K562 (cell line): ENCODE results near the gene TMEM273. TPM values are rescaled to one million over a fixed set of nuclear protein-coding genes. Genes with fewer than 3 reads are reported as not detected.

ENCODE experiments used
- ARHGAP35 ChIP-seq: fragments of 450-650 bp; IDR thresholded peaks from 2 replicates; pipeline ENCODE4 v1.6.1; 2018; ENCODE audit not compliant: partially characterized antibody
- CC2D1A ChIP-seq: fragments of 450-650 bp; IDR thresholded peaks from 2 replicates; pipeline ENCODE4 v1.6.1; 2017; ENCODE audit warnings: mild to moderate bottlenecking
- CREM ChIP-seq: IDR thresholded peaks from 2 replicates; pipeline ENCODE4 v1.6.1; 2014; ENCODE audit warnings: antibody characterized with exemption, low read depth
- HIVEP1 ChIP-seq: fragments of 250-450 bp; sonication (Bioruptor Pico); IDR thresholded peaks from 2 replicates; pipeline ENCODE4 v1.4.0; 2020; ENCODE audit warnings: mild to moderate bottlenecking
- HLTF ChIP-seq: fragments of 450-650 bp; IDR thresholded peaks from 2 replicates; pipeline ENCODE4 v1.6.1; 2016
- HMG20A ChIP-seq: fragments of 450-650 bp; formaldehyde crosslinking; conservative IDR thresholded peaks from 2 replicates; pipeline ENCODE4 v1.4.0; 2020; ENCODE audit warnings: mild to moderate bottlenecking, mixed read lengths
- IFI16 ChIP-seq: fragments of 250-450 bp; sonication (Bioruptor Pico); IDR thresholded peaks from 2 replicates; pipeline ENCODE4 v2.1.2; 2022; ENCODE audit warnings: mild to moderate bottlenecking, inconsistent platforms
- KLF6 ChIP-seq: fragments of 250-450 bp; sonication (Bioruptor Pico); IDR thresholded peaks from 2 replicates; pipeline ENCODE4 v1.4.0; 2020; ENCODE audit warnings: mild to moderate bottlenecking, moderate library complexity, borderline replicate concordance
- MTA1 ChIP-seq: fragments of 450-650 bp; IDR thresholded peaks from 2 replicates; pipeline ENCODE4 v1.6.1; 2017; ENCODE audit warnings: borderline replicate concordance
- NONO ChIP-seq, 2 experiments: fragments of 200-400 bp in 1 of 2; fragments of 450-650 bp in 1 of 2; formaldehyde crosslinking in 1 of 2; IDR thresholded peaks; 2 replicates each; pipeline ENCODE4 v1.6.1; 2017; ENCODE audit warnings: low read depth in 2 of 2, mild to moderate bottlenecking in 2 of 2, moderate library complexity in 2 of 2, low read length in 1 of 2
- NRF1 ChIP-seq, 2 experiments: fragments of 450-650 bp; IDR thresholded peaks in 1 of 2; conservative IDR thresholded peaks in 1 of 2; 2 replicates each; pipeline ENCODE4 v1.6.1; 2014; ENCODE audit warnings: mild to moderate bottlenecking in 2 of 2
- PTTG1 ChIP-seq: fragments of 450-650 bp; IDR thresholded peaks from 2 replicates; pipeline ENCODE4 v1.6.1; 2016; ENCODE audit warnings: low read depth, mild to moderate bottlenecking, missing genetic modification characterization, missing compliant biosample characterization
- SAFB ChIP-seq: fragments of 200-400 bp; formaldehyde crosslinking; IDR thresholded peaks from 2 replicates; pipeline ENCODE4 v1.6.1; 2017; ENCODE audit warnings: low read depth, low read length, borderline replicate concordance
- SP1 ChIP-seq: sonication (generic); formaldehyde crosslinking; IDR thresholded peaks from 2 replicates; pipeline ENCODE4 v1.8.1; 2022; ENCODE audit warnings: mild to moderate bottlenecking, missing genetic modification reagents
- SREBF1 ChIP-seq: fragments of 150-350 bp; IDR thresholded peaks from 2 replicates; pipeline ENCODE4 v1.6.1; 2014; ENCODE audit warnings: antibody characterized with exemption, low read depth, low read length, borderline replicate concordance
- STAT5B ChIP-seq: fragments of 250-450 bp; sonication (Bioruptor Pico); IDR thresholded peaks from 2 replicates; pipeline ENCODE4 v1.8.0; 2021; ENCODE audit warnings: mild to moderate bottlenecking, inconsistent platforms
- TAF9B ChIP-seq: fragments of 450-650 bp; IDR thresholded peaks from 2 replicates; pipeline ENCODE4 v1.6.1; 2018; ENCODE audit warnings: mild to moderate bottlenecking; ENCODE audit not compliant: partially characterized antibody
- WHSC1 ChIP-seq: IDR thresholded peaks from one replicate; pipeline ENCODE4 v1.6.1; 2012; ENCODE audit warnings: low read length, control low read depth, inconsistent platforms
- ZBTB7A ChIP-seq: IDR thresholded peaks from 2 replicates; pipeline ENCODE4 v1.6.1; 2011; ENCODE audit warnings: low read depth, mild to moderate bottlenecking, low read length, moderate library complexity, borderline replicate concordance; ENCODE audit not compliant: control insufficient read depth
- ZNF165 ChIP-seq: fragments of 250-450 bp; sonication (Bioruptor Pico); IDR thresholded peaks from 2 replicates; pipeline ENCODE4 v1.4.0; 2020; ENCODE audit warnings: borderline replicate concordance
- ZNF274 ChIP-seq: IDR thresholded peaks from 2 replicates; pipeline ENCODE4 v1.6.1; 2011; ENCODE audit warnings: low read depth, mild to moderate bottlenecking, low read length, moderate library complexity, borderline replicate concordance
- ZNF280A ChIP-seq: fragments of 450-650 bp; IDR thresholded peaks from 2 replicates; pipeline ENCODE4 v1.6.1; 2018; ENCODE audit warnings: mild to moderate bottlenecking, low read depth; ENCODE audit not compliant: partially characterized antibody
- ZNF668 ChIP-seq: fragments of 250-450 bp; sonication (Bioruptor Pico); IDR thresholded peaks from 2 replicates; pipeline ENCODE4 v1.8.0; 2022; ENCODE audit warnings: mild to moderate bottlenecking, inconsistent platforms
- ZNF699 ChIP-seq: fragments of 250-450 bp; sonication (Bioruptor Pico); IDR thresholded peaks from 2 replicates; pipeline ENCODE4 v1.8.0; 2021; ENCODE audit warnings: mild to moderate bottlenecking, moderate library complexity; ENCODE audit not compliant: insufficient replicate concordance
- polyA plus RNA-seq, 8 experiments: library from polyadenylated mRNA; depleted of rRNA in 4 of 8; stranded (reverse) in 5 of 8; unstranded in 3 of 8; fragments of >200 nt; fragmentation: Nextera tagmentation in 2 of 8; fragmentation: Illumina TruSeq in 1 of 8; extraction: Ambion mirVana in 2 of 8; extraction: Trizol in 1 of 8; gene quantifications; 2 replicates each; pipeline versions ENCODE4 v1.2.1 to v1.2.3, GENCODE V29; 2011 to 2014; ENCODE audit warnings: inconsistent platforms in 1 of 8, missing spikeins in 1 of 8
- total RNA-seq, 7 experiments: library from RNA; depleted of rRNA in 6 of 7; stranded (reverse); fragments of >200 nt in 6 of 7; fragmentation: Illumina TruSeq in 2 of 7; extraction: Trizol in 2 of 7; gene quantifications; 2 replicates each; pipeline versions ENCODE4 v1.2.1 to v1.2.3, GENCODE V29; 2011 to 2021; ENCODE audit warnings: low replicate concordance in 1 of 7
- TF ChIP-seq, protein P1 (sequence below): fragments of 450-650 bp; IDR thresholded peaks from 2 replicates; pipeline ENCODE4 v1.6.1; 2017; ENCODE audit warnings: antibody characterized with exemption
- TF ChIP-seq, protein P2 (sequence below): sonication (generic); formaldehyde crosslinking; IDR thresholded peaks from 2 replicates; pipeline ENCODE4 v1.9.0; 2022; ENCODE audit warnings: mild to moderate bottlenecking, missing genetic modification reagents

Gene TMEM273
- total and polyA plus RNA-seq, 9 of the 15 experiments (the other 6 are each of a cell fraction or from before 2014, with no cell fraction given), result 39.2 to 131 (median 95.6) TPM

DNA sequence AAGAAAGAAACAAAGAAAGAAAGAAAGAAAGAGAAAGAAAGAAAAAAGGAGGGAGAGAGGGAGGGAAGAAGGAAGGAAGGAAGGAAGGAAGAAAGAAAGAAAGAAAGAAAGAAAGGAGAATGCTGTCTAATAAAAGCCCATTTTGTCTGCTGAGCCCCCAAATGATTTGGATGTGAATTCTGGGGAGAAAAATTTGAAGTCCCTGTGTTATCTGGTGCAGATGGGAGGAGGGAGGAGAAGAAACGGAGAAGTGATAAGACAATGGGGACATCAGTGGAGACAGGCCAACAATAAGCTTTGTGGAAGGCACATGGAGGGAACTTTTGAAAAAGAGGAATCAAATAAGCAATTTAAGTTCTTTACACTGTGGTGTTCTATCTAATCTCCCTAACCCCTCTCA is 24.6 kb upstream of the TMEM273 start (continued):
- TF ChIP-seq SAFB, result no peak
- no peak for TF ChIP-seq IFI16 (CRISPR knock-in tag)
- no peak for TF ChIP-seq ZNF274
- no peak for TF ChIP-seq STAT5B
- TF ChIP-seq WHSC1, result no peak
- peak; percentile 81 for TF ChIP-seq MTA1
- peak; percentile 85; the same call in 1 of the 2 replicates for TF ChIP-seq HLTF
- no peak for TF ChIP-seq NRF1 (conservative IDR thresholded peaks at IDR 0.05 in 1 of 2, IDR thresholded peaks at IDR 0.05 in 1 of 2)
- TF ChIP-seq NONO (IDR thresholded peaks at IDR 0.05; ENCODE audit: low read depth in 2 of 2, low read length in 1 of 2), result no peak
- no peak for TF ChIP-seq HIVEP1
- no peak for TF ChIP-seq CREM
- TF ChIP-seq PTTG1, result no peak
- TF ChIP-seq, protein P1, sequence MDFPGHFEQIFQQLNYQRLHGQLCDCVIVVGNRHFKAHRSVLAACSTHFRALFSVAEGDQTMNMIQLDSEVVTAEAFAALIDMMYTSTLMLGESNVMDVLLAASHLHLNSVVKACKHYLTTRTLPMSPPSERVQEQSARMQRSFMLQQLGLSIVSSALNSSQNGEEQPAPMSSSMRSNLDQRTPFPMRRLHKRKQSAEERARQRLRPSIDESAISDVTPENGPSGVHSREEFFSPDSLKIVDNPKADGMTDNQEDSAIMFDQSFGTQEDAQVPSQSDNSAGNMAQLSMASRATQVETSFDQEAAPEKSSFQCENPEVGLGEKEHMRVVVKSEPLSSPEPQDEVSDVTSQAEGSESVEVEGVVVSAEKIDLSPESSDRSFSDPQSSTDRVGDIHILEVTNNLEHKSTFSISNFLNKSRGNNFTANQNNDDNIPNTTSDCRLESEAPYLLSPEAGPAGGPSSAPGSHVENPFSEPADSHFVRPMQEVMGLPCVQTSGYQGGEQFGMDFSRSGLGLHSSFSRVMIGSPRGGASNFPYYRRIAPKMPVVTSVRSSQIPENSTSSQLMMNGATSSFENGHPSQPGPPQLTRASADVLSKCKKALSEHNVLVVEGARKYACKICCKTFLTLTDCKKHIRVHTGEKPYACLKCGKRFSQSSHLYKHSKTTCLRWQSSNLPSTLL, result no peak
- no peak for TF ChIP-seq ZNF699
- no peak for TF ChIP-seq SREBF1
- no peak for TF ChIP-seq SP1
- TF ChIP-seq ZNF668 (CRISPR knock-in tag), result no peak
- no peak for TF ChIP-seq TAF9B
- peak; percentile 44 for TF ChIP-seq ARHGAP35
- no peak for TF ChIP-seq CC2D1A
- TF ChIP-seq ZNF280A, result no peak
- TF ChIP-seq KLF6 (CRISPR knock-in tag), result no peak
- TF ChIP-seq, protein P2, sequence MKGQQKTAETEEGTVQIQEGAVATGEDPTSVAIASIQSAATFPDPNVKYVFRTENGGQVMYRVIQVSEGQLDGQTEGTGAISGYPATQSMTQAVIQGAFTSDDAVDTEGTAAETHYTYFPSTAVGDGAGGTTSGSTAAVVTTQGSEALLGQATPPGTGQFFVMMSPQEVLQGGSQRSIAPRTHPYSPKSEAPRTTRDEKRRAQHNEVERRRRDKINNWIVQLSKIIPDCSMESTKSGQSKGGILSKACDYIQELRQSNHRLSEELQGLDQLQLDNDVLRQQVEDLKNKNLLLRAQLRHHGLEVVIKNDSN (CRISPR knock-in tag), result no peak
- no peak for TF ChIP-seq HMG20A (CRISPR knock-in tag)
- no peak for TF ChIP-seq ZBTB7A
- TF ChIP-seq ZNF165 (CRISPR knock-in tag), result no peak
